Measurements from ENCODE around the gene MAPK4. TPM values are rescaled to one million over a fixed set of nuclear protein-coding genes. Genes with fewer than 3 reads are reported as not detected.

The MAPK4 gene
- total RNA-seq, 1 experiment from 2014 or later = not detected

DNA sequence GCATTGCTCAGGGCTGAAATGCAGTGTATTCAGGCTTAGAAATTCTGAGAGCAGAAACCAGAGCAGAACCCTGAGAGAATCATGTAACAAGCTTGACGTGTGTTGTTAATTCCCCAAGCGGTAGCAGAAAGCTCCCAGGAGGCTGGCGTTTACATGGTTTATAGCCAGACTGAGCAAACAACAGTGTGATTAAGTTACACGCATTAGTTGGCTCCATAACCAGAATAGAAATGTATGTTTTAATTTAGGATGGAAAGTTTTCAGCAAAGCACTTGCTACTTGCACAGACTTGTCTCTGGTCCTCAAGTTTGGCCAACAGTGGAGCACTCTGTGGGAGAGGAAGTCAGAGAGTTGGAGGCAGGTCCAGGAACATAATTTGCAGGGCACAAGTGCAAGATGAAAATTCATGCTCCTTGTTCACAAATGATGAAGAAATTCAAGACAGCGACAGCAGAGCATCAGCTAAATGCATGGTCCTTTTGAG, 69.3 kb downstream of the MAPK4 start:
- H2AFZ ChIP-seq = no peak overlapping the region
- H3K36me3 ChIP-seq (ENCODE audit: low read depth) = no peaks in the 10 kb centered on the region
- H3K9me3 ChIP-seq (ENCODE audit: insufficient read depth, low read depth) = no peaks in the 10 kb centered on the region
- ChIA-PET CTCF (no interaction called here), POLR2A (ENCODE audit: unreplicated experiment) (no interaction called here)
- no peak overlapping the region for H3K27ac ChIP-seq
- TF ChIP-seq, protein P1, sequence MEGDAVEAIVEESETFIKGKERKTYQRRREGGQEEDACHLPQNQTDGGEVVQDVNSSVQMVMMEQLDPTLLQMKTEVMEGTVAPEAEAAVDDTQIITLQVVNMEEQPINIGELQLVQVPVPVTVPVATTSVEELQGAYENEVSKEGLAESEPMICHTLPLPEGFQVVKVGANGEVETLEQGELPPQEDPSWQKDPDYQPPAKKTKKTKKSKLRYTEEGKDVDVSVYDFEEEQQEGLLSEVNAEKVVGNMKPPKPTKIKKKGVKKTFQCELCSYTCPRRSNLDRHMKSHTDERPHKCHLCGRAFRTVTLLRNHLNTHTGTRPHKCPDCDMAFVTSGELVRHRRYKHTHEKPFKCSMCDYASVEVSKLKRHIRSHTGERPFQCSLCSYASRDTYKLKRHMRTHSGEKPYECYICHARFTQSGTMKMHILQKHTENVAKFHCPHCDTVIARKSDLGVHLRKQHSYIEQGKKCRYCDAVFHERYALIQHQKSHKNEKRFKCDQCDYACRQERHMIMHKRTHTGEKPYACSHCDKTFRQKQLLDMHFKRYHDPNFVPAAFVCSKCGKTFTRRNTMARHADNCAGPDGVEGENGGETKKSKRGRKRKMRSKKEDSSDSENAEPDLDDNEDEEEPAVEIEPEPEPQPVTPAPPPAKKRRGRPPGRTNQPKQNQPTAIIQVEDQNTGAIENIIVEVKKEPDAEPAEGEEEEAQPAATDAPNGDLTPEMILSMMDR (conservative IDR thresholded peaks at IDR 0.05) = no peak
- TF ChIP-seq EZH2 (IDR thresholded peaks at IDR 0.05; ENCODE audit: low read depth) = no peak
- H3K79me2 ChIP-seq (ENCODE audit: low read depth) = no peaks in the 10 kb centered on the region
- intact Hi-C loops (cut with micrococcal nuclease; ENCODE audit: unreplicated experiment) = no loop called here
- peaks cover 10% of the 10 kb centered on the region; the same call in 1 of the 2 replicates for H3F3A ChIP-seq (ENCODE audit: insufficient read depth, low read depth)
- no peak for DNase-seq
- H3K9me2 ChIP-seq (ENCODE audit: insufficient read depth) = no peaks in the 10 kb centered on the region
- H3K27me3 ChIP-seq (ENCODE audit: insufficient read depth, low read depth) = no peaks in the 10 kb centered on the region
- no peak overlapping the region for H3K4me3 ChIP-seq
- H4K20me1 ChIP-seq (ENCODE audit: insufficient read depth) = no peaks in the 10 kb centered on the region
- peaks cover 13% of the 10 kb centered on the region; the same call in 1 of the 2 replicates for H3K4me1 ChIP-seq (replicated peaks; ENCODE audit: insufficient read depth)
- no peak overlapping the region for H3K4me2 ChIP-seq
- no TSS peak for BruUV-seq (replicated peaks)

DNA sequence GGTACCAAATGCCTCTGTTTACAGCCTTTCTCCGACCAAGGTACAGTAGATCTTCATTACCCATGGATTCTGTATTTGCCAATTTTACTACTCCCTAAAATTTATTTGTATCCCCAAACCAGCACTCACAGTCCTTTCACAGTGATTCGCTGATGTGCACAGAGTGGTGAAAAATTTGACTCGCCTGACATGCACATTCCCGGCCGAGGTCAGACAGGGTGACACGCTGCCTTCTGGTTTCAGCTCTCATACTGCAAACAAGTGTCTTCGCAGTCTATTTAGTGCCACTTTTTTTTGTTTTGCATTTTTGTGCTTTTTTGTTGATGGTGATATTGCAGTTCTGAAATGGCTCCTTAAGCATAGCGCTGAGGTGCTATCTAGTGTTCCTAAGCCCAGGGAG, 71.0 kb downstream of the MAPK4 start:
- Histone ChIP-seq H2AFZ (no peak overlapping the region), H3K79me2 (ENCODE audit: low read depth) (no peaks in the 10 kb centered on the region), H3K27me3 (ENCODE audit: insufficient read depth, low read depth) (no peaks in the 10 kb centered on the region), H3K27ac (no peak overlapping the region), H3K9me2 (ENCODE audit: insufficient read depth) (no peaks in the 10 kb centered on the region), H3K36me3 (ENCODE audit: low read depth) (no peaks in the 10 kb centered on the region), H3K4me2 (no peak overlapping the region), H3K4me3 (no peak overlapping the region), H3F3A (ENCODE audit: insufficient read depth, low read depth) (peaks cover 10% of the 10 kb centered on the region; the same call in 1 of the 2 replicates), H3K9me3 (ENCODE audit: insufficient read depth, low read depth) (no peaks in the 10 kb centered on the region), H4K20me1 (ENCODE audit: insufficient read depth) (no peaks in the 10 kb centered on the region), H3K4me1 (replicated peaks; ENCODE audit: insufficient read depth) (peaks cover 13% of the 10 kb centered on the region; the same call in 1 of the 2 replicates)
- POLR2A ChIA-PET (ENCODE audit: unreplicated experiment) = no interaction called here
- TF ChIP-seq, protein P1 (conservative IDR thresholded peaks at IDR 0.05) = no peak
- TF ChIP-seq EZH2 (IDR thresholded peaks at IDR 0.05; ENCODE audit: low read depth) = no peak
- CTCF ChIA-PET = no interaction called here
- intact Hi-C loops (cut with micrococcal nuclease; ENCODE audit: unreplicated experiment) = no loop called here
- no peak for DNase-seq
- no TSS peak for BruUV-seq (replicated peaks)

DNA sequence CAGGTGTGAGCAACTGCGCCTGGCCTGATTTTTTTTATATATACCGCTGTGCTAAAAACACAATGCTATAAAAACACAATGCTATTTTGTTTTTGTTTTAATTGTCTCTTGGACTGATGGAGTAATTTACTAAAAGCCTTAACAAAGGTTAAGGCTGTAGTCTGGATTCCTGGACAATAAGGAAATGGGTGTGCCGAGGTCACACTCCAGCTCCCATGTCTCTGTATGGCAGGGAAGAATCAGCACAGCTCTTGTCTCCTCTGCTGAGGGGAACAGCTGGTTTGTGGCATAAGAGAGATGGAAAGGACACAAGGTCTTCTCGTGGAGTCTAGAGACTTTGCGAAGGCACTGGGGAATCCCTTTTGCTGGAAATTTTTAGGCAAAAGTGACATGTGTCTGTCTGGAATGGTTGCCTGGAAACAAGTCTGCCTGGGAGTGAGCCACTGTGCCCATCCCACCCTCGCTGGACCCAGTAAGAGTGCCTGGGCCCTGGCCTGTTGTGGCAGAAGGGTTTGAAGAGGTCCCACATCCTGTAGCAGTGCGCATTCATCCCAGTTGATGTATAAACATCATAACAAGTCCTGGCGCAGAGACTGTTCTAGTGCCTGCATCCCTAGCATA, 73.1 kb downstream of the MAPK4 start:
- DNase-seq = no peak
- H3K4me1 ChIP-seq (replicated peaks; ENCODE audit: insufficient read depth) = peaks cover 13% of the 10 kb centered on the region; the same call in 1 of the 2 replicates
- H3F3A ChIP-seq (ENCODE audit: insufficient read depth, low read depth) = peaks cover 10% of the 10 kb centered on the region; the same call in 1 of the 2 replicates
- H3K9me2 ChIP-seq (ENCODE audit: insufficient read depth) = no peaks in the 10 kb centered on the region
- H3K4me2 ChIP-seq = no peak overlapping the region
- no peaks in the 10 kb centered on the region for H3K36me3 ChIP-seq (ENCODE audit: low read depth)
- ChIA-PET POLR2A (ENCODE audit: unreplicated experiment) (no interaction called here), CTCF (no interaction called here)
- no peaks in the 10 kb centered on the region for H3K79me2 ChIP-seq (ENCODE audit: low read depth)
- H3K27me3 ChIP-seq (ENCODE audit: insufficient read depth, low read depth) = no peaks in the 10 kb centered on the region
- TF ChIP-seq, protein P1 (conservative IDR thresholded peaks at IDR 0.05) = no peak
- TF ChIP-seq EZH2 (IDR thresholded peaks at IDR 0.05; ENCODE audit: low read depth) = no peak
- H3K9me3 ChIP-seq (ENCODE audit: insufficient read depth, low read depth) = no peaks in the 10 kb centered on the region
- H4K20me1 ChIP-seq (ENCODE audit: insufficient read depth) = no peaks in the 10 kb centered on the region
- no TSS peak for BruUV-seq (replicated peaks)
- no peak overlapping the region for H2AFZ ChIP-seq
- H3K27ac ChIP-seq = no peak overlapping the region
- intact Hi-C loops (cut with micrococcal nuclease; ENCODE audit: unreplicated experiment) = no loop called here
- H3K4me3 ChIP-seq = no peak overlapping the region
